GM20000 (cell line): ENCODE results near the gene ELFN2.

Experiments used
- DNase-seq: peaks from one replicate; pipeline ENCODE4 v3.0.0; 2012; ENCODE audit warnings: low spot score
- CTCF ChIP-seq: IDR thresholded peaks from 2 replicates; pipeline ENCODE4 v1.5.1; 2012; ENCODE audit warnings: mild to moderate bottlenecking, control low read depth; ENCODE audit errors: extremely low read depth, missing control alignments

Gene ELFN2

GRCh38 chr22:37371911-37372310, 55.4 kb downstream of the ELFN2 start:
- DNase-seq, result no peak
- TF ChIP-seq CTCF, result no peak

GRCh38 chr22:37371491-37371890, 55.8 kb downstream of the ELFN2 start:
- TF ChIP-seq CTCF, result no peak
- DNase-seq, result no peak

GRCh38 chr22:37370306-37370979, 56.8 kb downstream of the ELFN2 start:
- DNase-seq, result no peak

GRCh38 chr22:37369483-37369882, 57.8 kb downstream of the ELFN2 start:
- no peak for DNase-seq
- TF ChIP-seq CTCF, result no peak

More at GRCh38 chr22:37370306-37370979, 56.8 kb downstream of the ELFN2 start:
- TF ChIP-seq CTCF, result no peak

- no peak for DNase-seq
- no peak for TF ChIP-seq CTCF
Measured at GRCh38 chr22:37368058-37368457, 59.2 kb downstream of the ELFN2 start.

- no peak for TF ChIP-seq CTCF
Measured at GRCh38 chr22:37366601-37367000, 60.7 kb downstream of the ELFN2 start.

GRCh38 chr22:37365950-37366349, 61.3 kb downstream of the ELFN2 start:
- no peak for DNase-seq
- TF ChIP-seq CTCF, result no peak

More at GRCh38 chr22:37366601-37367000, 60.7 kb downstream of the ELFN2 start:
- DNase-seq, result no peak
